OCI-LY7 (cell line): ENCODE data around the gene NARS2.

Experiments used
- EZH2phosphoT487 ChIP-seq: fragments of 200-600 bp; sonication (generic); IDR thresholded peaks from 2 replicates; pipeline ENCODE4 v1.6.1; 2018; ENCODE audit warnings: low read depth, borderline replicate concordance, mild to moderate bottlenecking, mixed run types, antibody characterized with exemption, low read length, moderate library complexity, mixed read lengths
- TF ChIP-seq, protein P1 (sequence below): fragments of 200-600 bp; sonication (generic); conservative IDR thresholded peaks from 2 replicates; pipeline ENCODE4 v1.5.1; 2014; ENCODE audit warnings: mild to moderate bottlenecking, antibody characterized with exemption, low read length, moderate library complexity, mixed read lengths

DNA sequence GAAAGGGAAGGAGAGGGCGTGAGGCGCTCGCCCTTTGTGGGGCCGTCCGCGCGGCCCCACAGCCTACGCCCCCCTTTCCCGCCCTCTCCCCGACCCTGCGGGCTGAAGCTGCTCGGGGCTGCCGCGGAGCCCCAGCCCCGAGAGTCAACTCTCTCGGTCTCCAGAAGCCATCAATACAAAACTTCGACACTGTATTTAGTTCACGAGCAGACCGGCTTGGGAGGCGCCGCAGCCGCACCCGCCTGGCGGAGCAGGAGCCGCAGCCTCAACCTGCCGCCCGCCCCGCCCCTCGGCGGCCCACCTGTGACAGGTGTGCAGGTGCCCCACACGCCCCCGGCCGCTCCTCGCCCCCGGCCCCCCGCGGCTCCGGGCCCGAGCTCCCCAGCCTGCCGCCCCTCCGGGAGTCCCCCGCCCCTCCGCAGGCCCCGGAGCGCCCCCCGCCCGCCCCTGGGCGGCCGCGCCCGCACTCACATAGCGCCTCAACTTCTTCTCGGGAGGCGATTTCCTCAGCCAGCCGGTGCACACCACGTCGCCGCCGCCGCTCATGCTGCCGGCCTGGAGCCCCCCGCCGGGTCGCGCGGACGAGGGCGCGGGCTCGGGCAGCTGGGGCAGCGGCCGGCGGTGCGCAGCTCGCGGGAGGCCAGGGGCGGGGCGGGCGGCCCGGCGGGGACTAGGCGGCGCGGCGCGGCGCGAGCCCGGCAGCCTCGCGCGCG, 157.3 kb downstream of the NARS2 start, which contains the start of gene GAB2:
- TF ChIP-seq, protein P1, sequence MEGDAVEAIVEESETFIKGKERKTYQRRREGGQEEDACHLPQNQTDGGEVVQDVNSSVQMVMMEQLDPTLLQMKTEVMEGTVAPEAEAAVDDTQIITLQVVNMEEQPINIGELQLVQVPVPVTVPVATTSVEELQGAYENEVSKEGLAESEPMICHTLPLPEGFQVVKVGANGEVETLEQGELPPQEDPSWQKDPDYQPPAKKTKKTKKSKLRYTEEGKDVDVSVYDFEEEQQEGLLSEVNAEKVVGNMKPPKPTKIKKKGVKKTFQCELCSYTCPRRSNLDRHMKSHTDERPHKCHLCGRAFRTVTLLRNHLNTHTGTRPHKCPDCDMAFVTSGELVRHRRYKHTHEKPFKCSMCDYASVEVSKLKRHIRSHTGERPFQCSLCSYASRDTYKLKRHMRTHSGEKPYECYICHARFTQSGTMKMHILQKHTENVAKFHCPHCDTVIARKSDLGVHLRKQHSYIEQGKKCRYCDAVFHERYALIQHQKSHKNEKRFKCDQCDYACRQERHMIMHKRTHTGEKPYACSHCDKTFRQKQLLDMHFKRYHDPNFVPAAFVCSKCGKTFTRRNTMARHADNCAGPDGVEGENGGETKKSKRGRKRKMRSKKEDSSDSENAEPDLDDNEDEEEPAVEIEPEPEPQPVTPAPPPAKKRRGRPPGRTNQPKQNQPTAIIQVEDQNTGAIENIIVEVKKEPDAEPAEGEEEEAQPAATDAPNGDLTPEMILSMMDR = no peak; the same call in 1 of the 2 replicates
- TF ChIP-seq EZH2phosphoT487 = no peak
